Hematopoietic multipotent progenitor cell treated with erythropoietin and hydrocortisone succinate and interleukin-3 and kit ligand, for 6 days (in vitro differentiated cells): ENCODE data around the gene CCDC85B.

Experiments used
- DNase-seq: peaks from one replicate; pipeline ENCODE4 v3.0.0-alpha.2; 2015

The CCDC85B gene

GRCh38 chr11:65887723-65888162 is 2.7 kb upstream of the CCDC85B start:
- DNase-seq: no peak

GRCh38 chr11:65888163-65888814 is 2.2 kb upstream of the CCDC85B start, which contains the start of gene FIBP:
FIBP (minus strand) TSS chr11:65888471; CDS start chr11:65888418, 53 bp downstream.
- peak; percentile 98 for DNase-seq

GRCh38 chr11:65891219-65892136 is 1.0 kb downstream of the CCDC85B start:
- peak; percentile 60 for DNase-seq

GRCh38 chr11:65892137-65892540 is 1.7 kb downstream of the CCDC85B start:
- peak; percentile 47 for DNase-seq

- DNase-seq: no peak
Measured at GRCh38 chr11:65892661-65893317, 2.3 kb downstream of the CCDC85B start.

GRCh38 chr11:65894034-65894591 is 3.6 kb downstream of the CCDC85B start:
- no peak for DNase-seq

- no peak for DNase-seq
Measured at GRCh38 chr11:65895482-65895981, 5.1 kb downstream of the CCDC85B start.

- DNase-seq: no peak
Measured at GRCh38 chr11:65896034-65896999, 5.8 kb downstream of the CCDC85B start.

- DNase-seq: no peak
Measured at GRCh38 chr11:65897020-65897471, 6.6 kb downstream of the CCDC85B start.

GRCh38 chr11:65898656-65899355 is 8.3 kb downstream of the CCDC85B start:
- no peak for DNase-seq

- peak; percentile 80 for DNase-seq
Measured at GRCh38 chr11:65899356-65900124, 9.1 kb downstream of the CCDC85B start.

GRCh38 chr11:65900125-65900898 is 9.8 kb downstream of the CCDC85B start, which contains the start of gene FOSL1:
FOSL1 (minus strand) TSS chr11:65900388; CDS start chr11:65900339, 49 bp downstream.
- peak; percentile 94 for DNase-seq

GRCh38 chr11:65900899-65901180 is 10.4 kb downstream of the CCDC85B start:
- DNase-seq: no peak

- DNase-seq: no peak
Measured at GRCh38 chr11:65903068-65903481, 12.6 kb downstream of the CCDC85B start.

GRCh38 chr11:65903715-65904114 is 13.2 kb downstream of the CCDC85B start:
- no peak for DNase-seq

- peak; percentile 93 for DNase-seq
Measured at GRCh38 chr11:65906602-65907001, 16.1 kb downstream of the CCDC85B start.

- no peak for DNase-seq
Measured at GRCh38 chr11:65907878-65908277, 17.4 kb downstream of the CCDC85B start.

GRCh38 chr11:65911682-65912568 is 21.5 kb downstream of the CCDC85B start:
- DNase-seq: no peak
